ENCODE results near the gene HIP1R. TPM values are rescaled to one million over a fixed set of nuclear protein-coding genes. Genes with fewer than 3 reads are reported as not detected.

Gene HIP1R
- total RNA-seq, 1 donor from 2014 or later: 28.2 TPM

- ATAC-seq (no peak), DNase-seq (peak; percentile 43)
- no peak overlapping the region for H3K27ac ChIP-seq
- peaks cover 33% of the 10 kb centered on the region for H3K4me1 ChIP-seq
- no peak overlapping the region for H3K4me3 ChIP-seq
- intact Hi-C loops (cut with DNase I): no loop called here
- no peaks in the 10 kb centered on the region for H3K27me3 ChIP-seq (ENCODE audit: low read depth)
- TF ChIP-seq CTCF (IDR thresholded peaks at IDR 0.05): no peak
- peaks cover 42% of the 10 kb centered on the region for H3K36me3 ChIP-seq
- no peaks in the 10 kb centered on the region for H3K9me3 ChIP-seq
Observed at GRCh38 chr12:122855928-122856831, 20.9 kb downstream of the HIP1R start.

- no peaks in the 10 kb centered on the region for H3K27me3 ChIP-seq (ENCODE audit: low read depth)
- H3K9me3 ChIP-seq: no peaks in the 10 kb centered on the region
- peaks cover 48% of the 10 kb centered on the region for H3K36me3 ChIP-seq
- no peak overlapping the region for H3K4me3 ChIP-seq
- intact Hi-C loops (cut with DNase I): no loop called here
- H3K4me1 ChIP-seq: peaks cover 35% of the 10 kb centered on the region
- ATAC-seq (no peak), DNase-seq (no peak)
- TF ChIP-seq CTCF (IDR thresholded peaks at IDR 0.05): no peak
- no peak overlapping the region for H3K27ac ChIP-seq
Observed at GRCh38 chr12:122856999-122857671, 21.9 kb downstream of the HIP1R start.

- ATAC-seq (peak; percentile 39 to 46), DNase-seq (peak; percentile 74)
- Histone ChIP-seq H3K4me3 (no peak overlapping the region), H3K36me3 (peaks cover 51% of the 10 kb centered on the region), H3K4me1 (peaks cover 36% of the 10 kb centered on the region), H3K27me3 (ENCODE audit: low read depth) (no peaks in the 10 kb centered on the region), H3K9me3 (no peaks in the 10 kb centered on the region), H3K27ac (no peak overlapping the region)
- intact Hi-C loops (cut with DNase I): no loop called here
- no peak for TF ChIP-seq CTCF (IDR thresholded peaks at IDR 0.05)
Observed at GRCh38 chr12:122858171-122858570, 22.9 kb downstream of the HIP1R start.

- DNase-seq: no peak
- no peaks in the 10 kb centered on the region for H3K27me3 ChIP-seq (ENCODE audit: low read depth)
- H3K4me1 ChIP-seq: peaks cover 38% of the 10 kb centered on the region
- H3K36me3 ChIP-seq: peaks cover 56% of the 10 kb centered on the region
- intact Hi-C loops (cut with DNase I): no loop called here
- ATAC-seq: no peak
- H3K4me3 ChIP-seq: no peak overlapping the region
- no peak for TF ChIP-seq CTCF (IDR thresholded peaks at IDR 0.05)
- no peaks in the 10 kb centered on the region for H3K9me3 ChIP-seq
- no peak overlapping the region for H3K27ac ChIP-seq
Observed at GRCh38 chr12:122858591-122859302, 23.5 kb downstream of the HIP1R start.

GRCh38 chr12:122859303-122860039, 24.2 kb downstream of the HIP1R start:
- intact Hi-C loops (cut with DNase I): loop anchor here (5.0 kb wide), 1 partner anchor 93 kb away; no protein-coding TSS in a partner anchor
- TF ChIP-seq CTCF (IDR thresholded peaks at IDR 0.05): no peak
- Histone ChIP-seq H3K27ac (no peak overlapping the region), H3K4me3 (no peak overlapping the region), H3K36me3 (peaks cover 61% of the 10 kb centered on the region), H3K9me3 (no peaks in the 10 kb centered on the region), H3K27me3 (ENCODE audit: low read depth) (no peaks in the 10 kb centered on the region), H3K4me1 (peaks cover 35% of the 10 kb centered on the region)
- ATAC-seq (no peak), DNase-seq (no peak)

Data from lower lobe of right lung (tissue), 2 donors.